Measurements from ENCODE around the gene STK33.

STK33 gene

DNA sequence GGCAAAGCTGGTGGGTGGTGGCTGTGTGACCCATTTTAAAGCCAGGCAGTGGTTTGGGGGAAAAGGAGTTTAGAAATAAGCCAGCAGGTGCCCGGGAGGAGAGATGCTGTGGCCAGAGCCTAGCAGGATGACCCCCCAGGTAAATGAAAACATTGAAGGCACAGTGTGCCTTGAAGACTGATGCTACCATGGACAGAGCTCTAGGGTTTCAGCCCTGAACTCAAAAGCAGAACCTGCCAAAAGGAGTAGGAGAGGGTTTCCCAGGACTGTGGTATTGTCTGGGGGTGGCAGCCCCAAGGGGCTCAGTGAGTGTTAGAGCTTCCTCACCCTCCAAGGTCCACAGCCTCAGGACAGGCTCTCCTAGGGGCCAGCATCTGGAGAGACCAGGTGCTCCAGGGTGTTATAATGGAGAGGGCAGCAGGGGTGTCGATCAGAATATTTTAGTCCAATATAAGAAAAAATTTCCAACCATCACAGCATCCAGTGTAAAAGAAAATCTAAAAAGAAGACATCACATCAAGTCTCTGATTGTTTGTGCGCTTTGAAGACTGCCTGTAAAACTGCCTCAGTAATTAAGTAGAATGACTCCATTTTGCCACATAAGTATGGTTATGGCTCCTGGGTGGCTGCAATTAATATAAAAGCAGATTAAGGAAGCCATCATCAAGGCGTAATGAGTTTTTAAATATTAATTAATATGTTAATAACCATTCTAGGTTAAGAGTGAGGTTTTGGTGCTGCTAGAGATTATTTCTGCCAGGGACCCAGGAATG lies 241.7 kb downstream of the STK33 start:
- no peak for DNase-seq

DNA sequence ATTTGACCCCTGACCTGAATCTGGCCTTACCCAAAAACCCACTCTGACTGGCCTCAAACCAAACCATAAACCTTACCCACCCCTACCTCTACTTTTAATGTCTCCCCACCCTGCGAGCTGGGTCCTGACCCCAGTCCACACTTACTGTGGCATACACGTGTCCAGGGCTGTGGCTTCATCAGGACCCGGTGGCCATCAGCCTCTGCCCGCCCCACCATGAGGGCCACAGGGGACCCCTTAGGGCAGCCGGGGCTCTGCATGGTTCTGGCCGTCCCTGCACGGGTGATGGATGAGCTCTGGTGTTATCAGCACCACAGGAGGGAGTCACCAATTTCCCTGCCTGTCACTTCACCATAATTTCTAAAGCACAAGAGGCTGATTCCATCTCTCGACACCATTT lies 242.8 kb downstream of the STK33 start:
- DNase-seq, result no peak

DNA sequence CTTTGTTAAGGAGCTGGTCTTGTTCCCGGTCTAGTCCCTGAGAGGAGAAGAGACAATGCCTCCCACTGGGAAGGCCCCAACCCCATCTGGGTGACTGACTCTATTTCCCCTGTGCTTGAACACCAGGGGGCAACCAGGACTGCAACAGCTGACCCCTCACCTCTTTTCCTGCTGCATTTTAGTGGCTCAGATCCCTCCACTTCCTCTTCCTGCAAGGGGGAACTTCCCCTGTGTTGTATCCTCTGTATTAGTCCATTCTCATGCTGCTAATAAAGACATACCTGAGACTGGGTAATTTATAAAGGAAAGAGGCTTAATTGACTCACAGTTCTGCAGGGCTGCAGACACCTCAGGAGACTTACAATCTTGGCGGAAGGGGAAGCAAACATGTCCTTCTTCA lies 246.1 kb downstream of the STK33 start:
- DNase-seq, result no peak

DNA sequence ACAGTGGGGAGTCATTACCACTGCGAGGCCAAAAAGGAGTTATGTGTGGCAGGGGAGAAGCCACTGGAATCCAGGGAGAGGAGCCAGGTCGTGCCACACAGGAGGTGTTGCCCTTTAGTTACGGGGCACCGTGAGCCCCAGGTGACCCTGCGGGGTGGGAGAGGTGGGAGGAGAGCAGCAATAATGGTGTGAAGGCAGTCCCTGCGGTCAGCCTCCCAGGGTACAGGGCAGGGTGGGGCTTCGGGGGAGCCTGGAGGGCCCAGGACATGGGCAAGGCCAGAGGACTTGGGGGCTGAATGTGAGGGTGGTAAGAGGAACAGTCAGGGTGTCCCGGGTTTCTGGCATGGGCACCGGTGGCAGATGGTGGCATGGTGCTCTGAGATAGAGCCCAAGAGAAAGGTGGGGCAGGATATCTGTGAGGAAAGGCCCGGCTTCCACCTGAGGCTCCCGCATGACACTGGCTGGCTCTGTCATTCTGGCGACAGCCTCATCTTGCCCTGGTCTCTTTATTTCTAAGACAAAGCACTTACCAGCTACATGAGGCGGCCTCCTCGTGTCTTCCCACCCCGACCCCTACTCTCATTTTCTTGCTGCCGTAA lies 247.8 kb downstream of the STK33 start:
- DNase-seq, result no peak

- no peak for DNase-seq
Measured at GRCh38 chr11:8345179-8345578, 248.8 kb downstream of the STK33 start.

- no peak for DNase-seq
Measured at GRCh38 chr11:8344346-8344745, 249.7 kb downstream of the STK33 start.

- DNase-seq, result no peak
Measured at GRCh38 chr11:8342821-8343681, 251.0 kb downstream of the STK33 start.

DNA sequence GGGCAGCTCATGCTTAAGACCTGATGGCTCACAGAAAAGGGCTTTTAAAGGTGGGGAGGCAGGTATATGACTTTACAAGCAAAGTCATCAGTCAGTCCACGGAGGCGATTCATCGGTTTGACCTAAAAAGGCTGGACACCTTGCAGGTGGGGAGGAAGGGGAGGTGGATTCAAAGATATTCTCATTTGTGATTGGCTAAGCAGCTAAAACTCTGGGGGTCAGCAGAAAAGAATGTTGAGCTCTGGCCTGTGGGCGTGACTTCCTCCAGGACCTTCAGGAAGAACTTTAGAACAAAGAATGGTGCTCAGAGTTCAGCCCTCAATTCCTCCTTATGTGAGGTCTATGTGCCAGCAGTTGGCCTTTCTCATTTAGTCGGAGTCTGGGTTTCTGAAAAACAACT lies 252.0 kb downstream of the STK33 start:
- DNase-seq, result no peak

Measured in NCI-H69 (cell line).